ENCODE measurements around the gene EXPH5.
A peak's percentile ranks its signal among the peaks of the same experiment; 100 is the strongest.

EXPH5 gene

GRCh38 chr11:108472681-108473080 lies 120.9 kb downstream of the EXPH5 start:
- Histone ChIP-seq H3K9me3 (ENCODE audit: control insufficient read depth, low read length) (no peaks in the 10 kb centered on the region), H3K9ac (no peak overlapping the region), H3K4me3 (ENCODE audit: low read depth, low read length) (no peak overlapping the region), H2AFZ (no peak overlapping the region), H3K4me1 (no peaks in the 10 kb centered on the region), H3K79me2 (no peaks in the 10 kb centered on the region), H3K36me3 (ENCODE audit: control insufficient read depth, insufficient read depth, low read length) (no peaks in the 10 kb centered on the region), H3K4me2 (ENCODE audit: low read length) (no peak overlapping the region), H3K27me3 (ENCODE audit: control insufficient read depth, insufficient read depth, low read length) (no peaks in the 10 kb centered on the region), H3K27ac (no peak overlapping the region)
- no peak for TF ChIP-seq CTCF (IDR thresholded peaks at IDR 0.05)

- no peak overlapping the region for H3K27ac ChIP-seq
- H2AFZ ChIP-seq, result peak overlapping the region; percentile 91
- H3K9ac ChIP-seq, result no peak overlapping the region
- no peaks in the 10 kb centered on the region for H3K36me3 ChIP-seq (ENCODE audit: control insufficient read depth, insufficient read depth, low read length)
- no peak for TF ChIP-seq CTCF (IDR thresholded peaks at IDR 0.05)
- H3K79me2 ChIP-seq, result no peaks in the 10 kb centered on the region
- no peaks in the 10 kb centered on the region for H3K27me3 ChIP-seq (ENCODE audit: control insufficient read depth, insufficient read depth, low read length)
- H3K4me1 ChIP-seq, result no peaks in the 10 kb centered on the region
- H3K4me2 ChIP-seq (ENCODE audit: low read length), result peak overlapping the region; percentile 13
- H3K9me3 ChIP-seq (ENCODE audit: control insufficient read depth, low read length), result no peaks in the 10 kb centered on the region
- H3K4me3 ChIP-seq (ENCODE audit: low read depth, low read length), result no peak overlapping the region
Measured at GRCh38 chr11:108468478-108468864, 125.1 kb downstream of the EXPH5 start.

- TF ChIP-seq CTCF (IDR thresholded peaks at IDR 0.05), result no peak
- Histone ChIP-seq H2AFZ (peak within 1 kb of the TSS; percentile 91), H3K27ac (peak within 1 kb of the TSS; percentile 98), H3K4me1 (no peaks in the 10 kb centered on the region), H3K4me2 (ENCODE audit: low read length) (peak within 1 kb of the TSS; percentile 91), H3K36me3 (ENCODE audit: control insufficient read depth, insufficient read depth, low read length) (no peaks in the 10 kb centered on the region), H3K27me3 (ENCODE audit: control insufficient read depth, insufficient read depth, low read length) (no peaks in the 10 kb centered on the region), H3K9ac (peak within 1 kb of the TSS; percentile 89), H3K9me3 (ENCODE audit: control insufficient read depth, low read length) (no peaks in the 10 kb centered on the region), H3K79me2 (no peaks in the 10 kb centered on the region), H3K4me3 (ENCODE audit: low read depth, low read length) (peak within 1 kb of the TSS; percentile 82)
Measured at GRCh38 chr11:108467091-108467823, 126.3 kb downstream of the EXPH5 start, which contains the start of gene C11orf65. TSS of gene C11orf65 (minus strand) at chr11:108467529. CDS start at chr11:108461559, 5,970 bp downstream.

- Histone ChIP-seq H3K4me3 (ENCODE audit: low read depth, low read length) (peak overlapping the region; percentile 82), H3K27me3 (ENCODE audit: control insufficient read depth, insufficient read depth, low read length) (no peaks in the 10 kb centered on the region), H3K4me2 (ENCODE audit: low read length) (peak overlapping the region; percentile 91), H3K9ac (no peak overlapping the region), H3K4me1 (no peaks in the 10 kb centered on the region), H3K9me3 (ENCODE audit: control insufficient read depth, low read length) (no peaks in the 10 kb centered on the region), H3K36me3 (ENCODE audit: control insufficient read depth, insufficient read depth, low read length) (no peaks in the 10 kb centered on the region), H3K79me2 (no peaks in the 10 kb centered on the region), H3K27ac (peak overlapping the region; percentile 98), H2AFZ (peak overlapping the region; percentile 91)
- no peak for TF ChIP-seq CTCF (IDR thresholded peaks at IDR 0.05)
Measured at GRCh38 chr11:108466405-108466804, 127.2 kb downstream of the EXPH5 start.
